Spleen (tissue), 7 donors: Measurements from ENCODE around the gene WDFY2.

ENCODE experiments used
- POLR2A ChIP-seq, 3 donors: fragments of 450-650 bp; IDR thresholded peaks; one replicate each; pipeline ENCODE4 v1.5.1; 2017; ENCODE audit warnings: antibody characterized with exemption in 3 of 3, mild to moderate bottlenecking in 1 of 3
- POLR2AphosphoS5 ChIP-seq, 3 donors: sonication (generic); formaldehyde crosslinking; IDR thresholded peaks; one replicate each; pipeline ENCODE4 v1.5.1; 2017; ENCODE audit warnings: antibody characterized with exemption in 3 of 3
- TF ChIP-seq, protein P1 (sequence below), 11 experiments: fragments of 200-600 bp in 7 of 11; fragments of 450-650 bp in 4 of 11; sonication (generic) in 4 of 11; IDR thresholded peaks in 8 of 11; conservative IDR thresholded peaks in 3 of 11; 1 replicate in 7 of 11; 2 replicates in 4 of 11; pipeline versions ENCODE4 v1.4.0 to v1.8.0; 2016 to 2021; ENCODE audit warnings: antibody characterized with exemption in 11 of 11, inconsistent platforms in 4 of 11, mild to moderate bottlenecking in 1 of 11
- donor health status: DM: no; HTN: no; CAD: no; lungs with moderate emphysema.
- donor health status: DM: no; HTN: no; CAD: no.
- donor health status: DM: no; HTN: no; CAD: no.

- TF ChIP-seq, protein P1, sequence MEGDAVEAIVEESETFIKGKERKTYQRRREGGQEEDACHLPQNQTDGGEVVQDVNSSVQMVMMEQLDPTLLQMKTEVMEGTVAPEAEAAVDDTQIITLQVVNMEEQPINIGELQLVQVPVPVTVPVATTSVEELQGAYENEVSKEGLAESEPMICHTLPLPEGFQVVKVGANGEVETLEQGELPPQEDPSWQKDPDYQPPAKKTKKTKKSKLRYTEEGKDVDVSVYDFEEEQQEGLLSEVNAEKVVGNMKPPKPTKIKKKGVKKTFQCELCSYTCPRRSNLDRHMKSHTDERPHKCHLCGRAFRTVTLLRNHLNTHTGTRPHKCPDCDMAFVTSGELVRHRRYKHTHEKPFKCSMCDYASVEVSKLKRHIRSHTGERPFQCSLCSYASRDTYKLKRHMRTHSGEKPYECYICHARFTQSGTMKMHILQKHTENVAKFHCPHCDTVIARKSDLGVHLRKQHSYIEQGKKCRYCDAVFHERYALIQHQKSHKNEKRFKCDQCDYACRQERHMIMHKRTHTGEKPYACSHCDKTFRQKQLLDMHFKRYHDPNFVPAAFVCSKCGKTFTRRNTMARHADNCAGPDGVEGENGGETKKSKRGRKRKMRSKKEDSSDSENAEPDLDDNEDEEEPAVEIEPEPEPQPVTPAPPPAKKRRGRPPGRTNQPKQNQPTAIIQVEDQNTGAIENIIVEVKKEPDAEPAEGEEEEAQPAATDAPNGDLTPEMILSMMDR (IDR thresholded peaks at IDR 0.05 in 8 of 11, conservative IDR thresholded peaks at IDR 0.05 in 3 of 11): no peak
- TF ChIP-seq POLR2A (IDR thresholded peaks at IDR 0.05) (no peak), POLR2AphosphoS5 (IDR thresholded peaks at IDR 0.05) (no peak)
Measured at GRCh38 chr13:51780099-51780498, 195.8 kb downstream of the WDFY2 start.
